DND-41 (cell line): ENCODE measurements around the gene COL20A1.

ENCODE experiments used
- ATAC-seq: fragments of 200-7000 bp; cut with Tn5 transposase; 3 replicates; pipeline ENCODE4 v1.9.1; 2021; ENCODE audit warnings: low read depth; ENCODE audit not compliant: insufficient read depth
- DNase-seq: peaks from one replicate; pipeline ENCODE4 v3.0.0-alpha.2; 2020
- H2AFZ ChIP-seq: 2 replicates; pipeline ENCODE4 v1.6.0; 2012; ENCODE audit warnings: low read depth, low read length
- H3K27ac ChIP-seq: 2 replicates; pipeline ENCODE4 v1.5.1; 2012; ENCODE audit warnings: low read length, inconsistent platforms
- H3K27me3 ChIP-seq: fragments of 200-600 bp; sonication (generic); 2 replicates; pipeline ENCODE4 v1.6.0; 2012; ENCODE audit warnings: low read length, mild to moderate bottlenecking, inconsistent platforms; ENCODE audit not compliant: insufficient read depth, poor library complexity
- H3K36me3 ChIP-seq: 2 replicates; pipeline ENCODE4 v1.5.1; 2012; ENCODE audit warnings: low read length, inconsistent platforms; ENCODE audit not compliant: insufficient read depth
- H3K4me1 ChIP-seq: 2 replicates; pipeline ENCODE4 v1.5.1; 2012; ENCODE audit warnings: mild to moderate bottlenecking, low read length; ENCODE audit not compliant: insufficient read depth
- H3K4me2 ChIP-seq: 2 replicates; pipeline ENCODE4 v1.6.0; 2012; ENCODE audit warnings: mild to moderate bottlenecking, moderate library complexity, low read length, inconsistent platforms; ENCODE audit not compliant: insufficient read depth
- H3K4me3 ChIP-seq, 2 experiments: fragments of 200-600 bp in 1 of 2; shearing (Covaris generic) in 1 of 2; 2 replicates each; pipeline ENCODE4 v1.5.1; 2012 to 2016; ENCODE audit warnings: inconsistent platforms in 2 of 2, low read length in 2 of 2, mild to moderate bottlenecking in 2 of 2, low read depth in 1 of 2, moderate library complexity in 1 of 2
- H3K79me2 ChIP-seq: 2 replicates; pipeline ENCODE4 v1.6.0; 2012; ENCODE audit warnings: low read length, inconsistent platforms; ENCODE audit not compliant: insufficient read depth
- H3K9ac ChIP-seq: 2 replicates; pipeline ENCODE4 v1.6.0; 2012; ENCODE audit warnings: low read depth, mild to moderate bottlenecking, inconsistent platforms, low read length, moderate library complexity
- H3K9me3 ChIP-seq: 2 replicates; pipeline ENCODE4 v1.5.1; 2012; ENCODE audit warnings: low read length, moderate library complexity, mild to moderate bottlenecking, inconsistent platforms; ENCODE audit not compliant: insufficient read depth, severe bottlenecking
- H4K20me1 ChIP-seq: 2 replicates; pipeline ENCODE4 v1.6.0; 2012; ENCODE audit warnings: low read length; ENCODE audit not compliant: insufficient read depth
- CTCF ChIP-seq: IDR thresholded peaks from 2 replicates; pipeline ENCODE4 v1.5.1; 2012; ENCODE audit warnings: borderline replicate concordance, low read length, moderate library complexity, mild to moderate bottlenecking; ENCODE audit not compliant: poor library complexity, severe bottlenecking; ENCODE audit errors: extremely low read depth
- EZH2 ChIP-seq: IDR thresholded peaks from 3 replicates; pipeline ENCODE4 v1.6.1; 2012; ENCODE audit warnings: borderline replicate concordance, low read depth, mild to moderate bottlenecking, moderate library complexity, low read length, inconsistent platforms; ENCODE audit not compliant: severe bottlenecking

The COL20A1 gene

GRCh38 chr20:63264000-63264399 lies 29.0 kb upstream of the COL20A1 start:
- ATAC-seq: no peak
- DNase-seq: no peak
- H3K4me3 ChIP-seq: no peak overlapping the region
- H3K27ac ChIP-seq: no peak overlapping the region
- no peaks in the 10 kb centered on the region for H3K9me3 ChIP-seq
- no peaks in the 10 kb centered on the region for H3K4me1 ChIP-seq
- H3K4me2 ChIP-seq: no peak overlapping the region
- H3K9ac ChIP-seq: no peak overlapping the region
- H2AFZ ChIP-seq: no peak overlapping the region
- TF ChIP-seq CTCF: no peak
- no peak for TF ChIP-seq EZH2
- peaks cover 13% of the 10 kb centered on the region for H3K27me3 ChIP-seq
- no peaks in the 10 kb centered on the region for H3K36me3 ChIP-seq
- no peaks in the 10 kb centered on the region for H4K20me1 ChIP-seq
- H3K79me2 ChIP-seq: no peaks in the 10 kb centered on the region

GRCh38 chr20:63264519-63264918 lies 28.5 kb upstream of the COL20A1 start:
- ATAC-seq: no peak
- Histone ChIP-seq H3K9me3 (no peaks in the 10 kb centered on the region), H3K79me2 (no peaks in the 10 kb centered on the region), H2AFZ (no peak overlapping the region), H3K4me3 (no peak overlapping the region), H3K36me3 (no peaks in the 10 kb centered on the region), H3K4me1 (no peaks in the 10 kb centered on the region), H3K9ac (no peak overlapping the region), H3K27ac (no peak overlapping the region), H3K4me2 (no peak overlapping the region), H4K20me1 (no peaks in the 10 kb centered on the region), H3K27me3 (peaks cover 13% of the 10 kb centered on the region)
- DNase-seq: no peak
- TF ChIP-seq CTCF (no peak), EZH2 (no peak)

- Histone ChIP-seq H3K4me1 (no peaks in the 10 kb centered on the region), H3K4me2 (no peak overlapping the region), H2AFZ (no peak overlapping the region), H3K4me3 (no peak overlapping the region), H3K36me3 (no peaks in the 10 kb centered on the region), H3K27me3 (peaks cover 13% of the 10 kb centered on the region), H3K9me3 (no peaks in the 10 kb centered on the region), H3K27ac (no peak overlapping the region), H3K79me2 (no peaks in the 10 kb centered on the region), H3K9ac (no peak overlapping the region), H4K20me1 (no peaks in the 10 kb centered on the region)
- DNase-seq (no peak), ATAC-seq (no peak)
- TF ChIP-seq CTCF: no peak
- TF ChIP-seq EZH2: no peak
Observed at GRCh38 chr20:63265891-63266515, 27.0 kb upstream of the COL20A1 start.

GRCh38 chr20:63267691-63268090 lies 25.3 kb upstream of the COL20A1 start:
- H3K4me3 ChIP-seq: no peak overlapping the region

More at GRCh38 chr20:63267691-63268090, 25.3 kb upstream of the COL20A1 start:
- H3K79me2 ChIP-seq: peaks cover under 1% of the 10 kb centered on the region
- H3K36me3 ChIP-seq: no peaks in the 10 kb centered on the region
- no peaks in the 10 kb centered on the region for H4K20me1 ChIP-seq
- H3K4me1 ChIP-seq: peaks cover 8% of the 10 kb centered on the region
- H2AFZ ChIP-seq: no peak overlapping the region
- ATAC-seq: no peak
- DNase-seq: no peak
- H3K27me3 ChIP-seq: peaks cover 9% of the 10 kb centered on the region
- H3K9me3 ChIP-seq: no peaks in the 10 kb centered on the region
- no peak overlapping the region for H3K27ac ChIP-seq
- H3K9ac ChIP-seq: no peak overlapping the region
- TF ChIP-seq CTCF: no peak
- TF ChIP-seq EZH2: no peak
- no peak overlapping the region for H3K4me2 ChIP-seq
